Measurements from ENCODE around the gene ATXN1L.

- TF ChIP-seq CTCF (IDR thresholded peaks at IDR 0.05) = no peak
- no peak for TF ChIP-seq POLR2AphosphoS5 (IDR thresholded peaks at IDR 0.05)
Measured at GRCh38 chr16:71834291-71834690, 11.5 kb upstream of the ATXN1L start.
